K562 (cell line): ENCODE measurements around the gene KCNJ2. TPM values are rescaled to one million over a fixed set of nuclear protein-coding genes. Genes with fewer than 3 reads are reported as not detected.
A peak's percentile ranks its signal among the peaks of the same experiment; 100 is the strongest.

Source experiments
- ATF3 ChIP-seq, 2 experiments: fragments of 450-650 bp in 1 of 2; sonication (generic) in 1 of 2; formaldehyde crosslinking in 1 of 2; IDR thresholded peaks in 1 of 2; conservative IDR thresholded peaks in 1 of 2; 2 replicates each; pipeline versions ENCODE4 v1.6.1 to v1.8.1; 2016 to 2023; ENCODE audit warnings: mild to moderate bottlenecking in 2 of 2, moderate library complexity in 2 of 2, inconsistent platforms in 1 of 2, missing genetic modification reagents in 1 of 2
- HMGN3 ChIP-seq: IDR thresholded peaks from 2 replicates; pipeline ENCODE4 v1.6.1; 2011; ENCODE audit warnings: borderline replicate concordance, low read depth, mild to moderate bottlenecking, mixed read lengths, low read length; ENCODE audit not compliant: insufficient read length; ENCODE audit errors: extremely low read depth
- KAT7 ChIP-seq: sonication (generic); formaldehyde crosslinking; IDR thresholded peaks from 2 replicates; pipeline ENCODE4 v1.8.0; 2022; ENCODE audit warnings: missing genetic modification reagents, mild to moderate bottlenecking, borderline replicate concordance
- NFXL1 ChIP-seq: fragments of 450-650 bp; formaldehyde crosslinking; IDR thresholded peaks from 2 replicates; pipeline ENCODE4 v1.4.0; 2021; ENCODE audit warnings: mild to moderate bottlenecking
- NRF1 ChIP-seq, 2 experiments: fragments of 450-650 bp; IDR thresholded peaks in 1 of 2; conservative IDR thresholded peaks in 1 of 2; 2 replicates each; pipeline ENCODE4 v1.6.1; 2014; ENCODE audit warnings: mild to moderate bottlenecking in 2 of 2
- POLR2H ChIP-seq: IDR thresholded peaks from 2 replicates; pipeline ENCODE4 v1.6.1; 2016; ENCODE audit warnings: missing genetic modification characterization, low read depth, mild to moderate bottlenecking, control low read depth, missing compliant biosample characterization, moderate library complexity
- PYGO2 ChIP-seq: fragments of 450-650 bp; IDR thresholded peaks from 2 replicates; pipeline ENCODE4 v1.6.1; 2016; ENCODE audit warnings: mild to moderate bottlenecking, missing genetic modification characterization, moderate library complexity, missing compliant biosample characterization
- RBM34 ChIP-seq: fragments of 200-400 bp; formaldehyde crosslinking; IDR thresholded peaks from 2 replicates; pipeline ENCODE4 v1.6.1; 2018; ENCODE audit warnings: low read length, borderline replicate concordance; ENCODE audit not compliant: insufficient read depth
- SMAD2 ChIP-seq: fragments of 150-350 bp; IDR thresholded peaks from 2 replicates; pipeline ENCODE4 v1.6.1; 2014; ENCODE audit warnings: low read depth, mild to moderate bottlenecking, low read length
- SRSF9 ChIP-seq: fragments of 200-400 bp; formaldehyde crosslinking; IDR thresholded peaks from 2 replicates; pipeline ENCODE4 v1.6.1; 2017; ENCODE audit warnings: low read depth, low read length, borderline replicate concordance
- U2AF2 ChIP-seq: fragments of 200-400 bp; formaldehyde crosslinking; optimal IDR thresholded peaks from 2 replicates; pipeline ENCODE3; 2017; ENCODE audit warnings: low read depth, mild to moderate bottlenecking, low read length
- ZNF24 ChIP-seq: fragments of 450-650 bp; IDR thresholded peaks from 2 replicates; pipeline ENCODE4 v1.6.1; 2016
- ZNF347 ChIP-seq: fragments of 450-650 bp; formaldehyde crosslinking; IDR thresholded peaks from 2 replicates; pipeline ENCODE4 v1.4.0; 2020; ENCODE audit warnings: low read depth, mild to moderate bottlenecking, moderate library complexity
- polyA plus RNA-seq, 8 experiments: library from polyadenylated mRNA; depleted of rRNA in 4 of 8; stranded (reverse) in 5 of 8; unstranded in 3 of 8; fragments of >200 nt; fragmentation: Nextera tagmentation in 2 of 8; fragmentation: Illumina TruSeq in 1 of 8; extraction: Ambion mirVana in 2 of 8; extraction: Trizol in 1 of 8; gene quantifications; 2 replicates each; pipeline versions ENCODE4 v1.2.1 to v1.2.3, GENCODE V29; 2011 to 2014; ENCODE audit warnings: inconsistent platforms in 1 of 8, missing spikeins in 1 of 8
- total RNA-seq, 7 experiments: library from RNA; depleted of rRNA in 6 of 7; stranded (reverse); fragments of >200 nt in 6 of 7; fragmentation: Illumina TruSeq in 2 of 7; extraction: Trizol in 2 of 7; gene quantifications; 2 replicates each; pipeline versions ENCODE4 v1.2.1 to v1.2.3, GENCODE V29; 2011 to 2021; ENCODE audit warnings: low replicate concordance in 1 of 7
- TF ChIP-seq, protein P1 (sequence below): fragments of 250-450 bp; sonication (Bioruptor Pico); IDR thresholded peaks from 2 replicates; pipeline ENCODE4 v1.5.0; 2021
- TF ChIP-seq, protein P2 (sequence below): fragments of 250-450 bp; sonication (Bioruptor Pico); IDR thresholded peaks from 2 replicates; pipeline ENCODE4 v1.8.0; 2022; ENCODE audit warnings: inconsistent platforms, mild to moderate bottlenecking, moderate library complexity, borderline replicate concordance
- TF ChIP-seq, protein P3 (sequence below): fragments of 250-450 bp; sonication (Bioruptor Pico); IDR thresholded peaks from 2 replicates; pipeline ENCODE4 v1.4.0; 2020

The KCNJ2 gene
- total and polyA plus RNA-seq, 9 of the 15 experiments (the other 6 are each of a cell fraction or from before 2014, with no cell fraction given) = not detected

- TF ChIP-seq SMAD2 = no peak
- TF ChIP-seq, protein P1, sequence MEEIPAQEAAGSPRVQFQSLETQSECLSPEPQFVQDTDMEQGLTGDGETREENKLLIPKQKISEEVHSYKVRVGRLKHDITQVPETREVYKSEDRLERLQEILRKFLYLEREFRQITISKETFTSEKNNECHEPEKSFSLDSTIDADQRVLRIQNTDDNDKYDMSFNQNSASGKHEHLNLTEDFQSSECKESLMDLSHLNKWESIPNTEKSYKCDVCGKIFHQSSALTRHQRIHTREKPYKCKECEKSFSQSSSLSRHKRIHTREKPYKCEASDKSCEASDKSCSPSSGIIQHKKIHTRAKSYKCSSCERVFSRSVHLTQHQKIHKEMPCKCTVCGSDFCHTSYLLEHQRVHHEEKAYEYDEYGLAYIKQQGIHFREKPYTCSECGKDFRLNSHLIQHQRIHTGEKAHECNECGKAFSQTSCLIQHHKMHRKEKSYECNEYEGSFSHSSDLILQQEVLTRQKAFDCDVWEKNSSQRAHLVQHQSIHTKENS (CRISPR knock-in tag) = no peak
- TF ChIP-seq NRF1 (conservative IDR thresholded peaks at IDR 0.05 in 1 of 2, IDR thresholded peaks at IDR 0.05 in 1 of 2) = peak; percentile 64 to 67; a peak in 2 of 4 replicates
- TF ChIP-seq SRSF9 = no peak
- no peak for TF ChIP-seq POLR2H (tag)
- no peak for TF ChIP-seq U2AF2
- TF ChIP-seq, protein P2, sequence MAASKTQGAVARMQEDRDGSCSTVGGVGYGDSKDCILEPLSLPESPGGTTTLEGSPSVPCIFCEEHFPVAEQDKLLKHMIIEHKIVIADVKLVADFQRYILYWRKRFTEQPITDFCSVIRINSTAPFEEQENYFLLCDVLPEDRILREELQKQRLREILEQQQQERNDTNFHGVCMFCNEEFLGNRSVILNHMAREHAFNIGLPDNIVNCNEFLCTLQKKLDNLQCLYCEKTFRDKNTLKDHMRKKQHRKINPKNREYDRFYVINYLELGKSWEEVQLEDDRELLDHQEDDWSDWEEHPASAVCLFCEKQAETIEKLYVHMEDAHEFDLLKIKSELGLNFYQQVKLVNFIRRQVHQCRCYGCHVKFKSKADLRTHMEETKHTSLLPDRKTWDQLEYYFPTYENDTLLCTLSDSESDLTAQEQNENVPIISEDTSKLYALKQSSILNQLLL (CRISPR knock-in tag) = no peak
- no peak for TF ChIP-seq ZNF24
- peak; percentile 34 for TF ChIP-seq HMGN3
- TF ChIP-seq RBM34 = no peak
- TF ChIP-seq PYGO2 (tag) = no peak
- TF ChIP-seq, protein P3, sequence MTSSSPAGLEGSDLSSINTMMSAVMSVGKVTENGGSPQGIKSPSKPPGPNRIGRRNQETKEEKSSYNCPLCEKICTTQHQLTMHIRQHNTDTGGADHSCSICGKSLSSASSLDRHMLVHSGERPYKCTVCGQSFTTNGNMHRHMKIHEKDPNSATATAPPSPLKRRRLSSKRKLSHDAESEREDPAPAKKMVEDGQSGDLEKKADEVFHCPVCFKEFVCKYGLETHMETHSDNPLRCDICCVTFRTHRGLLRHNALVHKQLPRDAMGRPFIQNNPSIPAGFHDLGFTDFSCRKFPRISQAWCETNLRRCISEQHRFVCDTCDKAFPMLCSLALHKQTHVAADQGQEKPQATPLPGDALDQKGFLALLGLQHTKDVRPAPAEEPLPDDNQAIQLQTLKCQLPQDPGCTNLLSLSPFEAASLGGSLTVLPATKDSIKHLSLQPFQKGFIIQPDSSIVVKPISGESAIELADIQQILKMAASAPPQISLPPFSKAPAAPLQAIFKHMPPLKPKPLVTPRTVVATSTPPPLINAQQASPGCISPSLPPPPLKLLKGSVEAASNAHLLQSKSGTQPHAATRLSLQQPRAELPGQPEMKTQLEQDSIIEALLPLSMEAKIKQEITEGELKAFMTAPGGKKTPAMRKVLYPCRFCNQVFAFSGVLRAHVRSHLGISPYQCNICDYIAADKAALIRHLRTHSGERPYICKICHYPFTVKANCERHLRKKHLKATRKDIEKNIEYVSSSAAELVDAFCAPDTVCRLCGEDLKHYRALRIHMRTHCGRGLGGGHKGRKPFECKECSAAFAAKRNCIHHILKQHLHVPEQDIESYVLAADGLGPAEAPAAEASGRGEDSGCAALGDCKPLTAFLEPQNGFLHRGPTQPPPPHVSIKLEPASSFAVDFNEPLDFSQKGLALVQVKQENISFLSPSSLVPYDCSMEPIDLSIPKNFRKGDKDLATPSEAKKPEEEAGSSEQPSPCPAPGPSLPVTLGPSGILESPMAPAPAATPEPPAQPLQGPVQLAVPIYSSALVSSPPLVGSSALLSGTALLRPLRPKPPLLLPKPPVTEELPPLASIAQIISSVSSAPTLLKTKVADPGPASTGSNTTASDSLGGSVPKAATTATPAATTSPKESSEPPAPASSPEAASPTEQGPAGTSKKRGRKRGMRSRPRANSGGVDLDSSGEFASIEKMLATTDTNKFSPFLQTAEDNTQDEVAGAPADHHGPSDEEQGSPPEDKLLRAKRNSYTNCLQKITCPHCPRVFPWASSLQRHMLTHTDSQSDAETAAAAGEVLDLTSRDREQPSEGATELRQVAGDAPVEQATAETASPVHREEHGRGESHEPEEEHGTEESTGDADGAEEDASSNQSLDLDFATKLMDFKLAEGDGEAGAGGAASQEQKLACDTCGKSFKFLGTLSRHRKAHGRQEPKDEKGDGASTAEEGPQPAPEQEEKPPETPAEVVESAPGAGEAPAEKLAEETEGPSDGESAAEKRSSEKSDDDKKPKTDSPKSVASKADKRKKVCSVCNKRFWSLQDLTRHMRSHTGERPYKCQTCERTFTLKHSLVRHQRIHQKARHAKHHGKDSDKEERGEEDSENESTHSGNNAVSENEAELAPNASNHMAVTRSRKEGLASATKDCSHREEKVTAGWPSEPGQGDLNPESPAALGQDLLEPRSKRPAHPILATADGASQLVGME (CRISPR knock-in tag) = no peak
- TF ChIP-seq ATF3 (IDR thresholded peaks at IDR 0.05) = no peak
- no peak for TF ChIP-seq ATF3 (CRISPR knock-in tag; conservative IDR thresholded peaks at IDR 0.05)
- no peak for TF ChIP-seq KAT7 (CRISPR knock-in tag)
- no peak for TF ChIP-seq NFXL1
- no peak for TF ChIP-seq ZNF347 (CRISPR knock-in tag)
Measured at GRCh38 chr17:70168977-70169708, at the start of gene KCNJ2 (continued).
